Activated CD4-positive, alpha-beta T cell treated with anti-CD3 and anti-CD28 coated beads, Interleukin-2, amount 50 U/mL, for 48 hours (primary cell): ENCODE results near the gene MAB21L2.
"Not testable (repeated sequence)": the region's sequence is repeated elsewhere in the genome, so short reads cannot be mapped to it uniquely, and the experiment has no call there.

Experiments used
- DNase-seq, 2 experiments: peaks; one replicate each; pipeline ENCODE4 v3.0.0-alpha.2; 2020

Gene MAB21L2

DNA sequence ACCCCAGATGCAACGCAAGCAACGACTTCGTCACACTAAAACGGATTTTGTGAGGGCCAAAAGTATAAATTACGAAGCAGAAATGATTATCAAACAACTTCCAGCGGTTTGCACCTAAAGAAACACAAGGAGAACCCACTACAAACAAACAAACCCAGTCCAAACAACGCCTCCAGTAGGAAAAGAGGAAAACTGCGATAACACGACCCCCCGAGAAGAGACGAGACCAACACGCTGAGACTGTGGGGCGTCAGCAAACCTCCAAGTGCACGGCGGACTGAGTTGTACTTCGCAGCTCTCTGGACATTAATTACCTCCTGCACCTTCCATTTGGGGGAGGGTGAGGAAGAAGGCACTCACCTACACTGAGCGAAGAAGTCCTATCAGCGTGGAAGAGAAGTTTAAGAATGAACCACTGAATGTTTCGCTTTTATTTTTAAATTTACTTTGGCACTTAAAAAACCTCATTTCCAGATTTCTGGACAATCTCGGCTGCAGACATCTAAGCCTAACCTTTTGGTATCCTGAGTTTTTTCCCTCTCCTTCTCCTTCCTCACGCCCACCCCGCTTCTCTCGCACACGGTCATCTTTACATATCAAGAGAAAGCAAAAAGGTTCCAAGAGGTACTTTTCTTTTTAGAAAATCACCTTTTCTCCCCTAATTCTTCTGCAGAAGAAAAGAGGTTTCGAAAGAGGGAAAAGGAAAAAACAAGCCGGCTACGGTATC lies at the start of gene MAB21L2:
Gene MAB21L2 (plus strand): TSS at position 6 of the 727 bp plus-strand sequence. CDS start 879 bp downstream, outside the sequence.
- DNase-seq: no peak

DNA sequence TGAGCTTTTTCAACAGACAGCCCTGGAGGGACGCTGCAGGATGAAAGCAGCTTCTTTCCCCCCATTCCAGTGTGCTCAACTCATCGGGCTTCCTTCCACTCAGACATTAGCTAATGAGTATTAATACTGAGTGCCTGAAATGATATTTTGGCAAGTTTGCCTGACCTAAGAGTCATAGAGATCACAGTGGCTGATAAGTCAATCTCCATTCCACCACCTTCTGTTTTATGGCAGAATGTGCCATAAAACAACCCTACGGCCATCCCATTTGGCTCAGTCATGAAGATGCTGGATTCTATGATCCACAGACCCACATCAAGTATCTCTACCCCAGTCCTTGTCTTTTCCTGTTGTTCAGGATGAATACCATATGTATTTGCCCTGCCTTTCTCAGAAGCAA lies 48.3 kb upstream of the MAB21L2 start:
- no peak for DNase-seq

GRCh38 chr4:150534818-150535217 lies 47.1 kb upstream of the MAB21L2 start:
- DNase-seq: no peak

- not testable (repeated sequence) for DNase-seq
Measured at GRCh38 chr4:150537911-150538310, 44.0 kb upstream of the MAB21L2 start.

DNA sequence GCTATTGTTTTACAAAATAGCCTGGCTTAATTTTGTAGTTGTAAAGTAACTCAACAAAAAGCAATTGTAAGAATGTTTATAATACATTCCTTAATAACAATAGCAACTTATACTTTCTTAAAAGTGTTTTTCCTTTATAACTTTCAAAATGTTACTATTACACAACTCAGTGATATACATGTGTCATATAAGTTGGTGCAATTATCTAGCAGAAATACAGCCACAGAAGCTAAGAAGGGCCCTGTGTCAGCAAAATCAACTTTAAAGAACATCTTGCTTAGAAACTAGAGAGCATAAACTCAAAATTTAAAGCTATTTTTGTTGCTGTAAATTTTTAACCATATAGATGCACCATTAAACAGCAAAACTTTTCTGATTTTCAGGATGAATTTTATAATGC lies 41.4 kb upstream of the MAB21L2 start:
- DNase-seq: no peak

- DNase-seq: no peak
Measured at GRCh38 chr4:150540959-150541360, 41.0 kb upstream of the MAB21L2 start.

- no peak for DNase-seq
Measured at GRCh38 chr4:150541681-150542080, 40.3 kb upstream of the MAB21L2 start.

DNA sequence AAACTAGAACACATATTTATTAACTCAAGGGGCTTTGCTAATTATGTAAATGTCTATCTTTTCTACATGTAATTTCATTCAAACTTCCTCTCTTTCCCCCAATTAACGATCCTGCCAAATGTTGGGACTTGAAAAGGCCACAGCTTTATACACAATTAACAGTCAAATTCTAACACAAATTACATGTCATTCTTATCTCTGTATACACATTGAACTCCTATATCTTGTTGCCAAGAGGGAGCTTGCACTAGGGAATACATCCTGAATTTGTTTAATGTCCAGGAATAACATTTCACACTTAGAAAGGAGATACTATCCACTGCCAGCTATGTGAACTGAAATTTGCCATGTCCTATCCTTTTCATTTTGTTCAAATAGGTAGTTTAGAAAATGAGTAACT lies 38.9 kb upstream of the MAB21L2 start:
- no peak for DNase-seq

GRCh38 chr4:150546286-150546685 lies 35.7 kb upstream of the MAB21L2 start:
- no peak for DNase-seq

DNA sequence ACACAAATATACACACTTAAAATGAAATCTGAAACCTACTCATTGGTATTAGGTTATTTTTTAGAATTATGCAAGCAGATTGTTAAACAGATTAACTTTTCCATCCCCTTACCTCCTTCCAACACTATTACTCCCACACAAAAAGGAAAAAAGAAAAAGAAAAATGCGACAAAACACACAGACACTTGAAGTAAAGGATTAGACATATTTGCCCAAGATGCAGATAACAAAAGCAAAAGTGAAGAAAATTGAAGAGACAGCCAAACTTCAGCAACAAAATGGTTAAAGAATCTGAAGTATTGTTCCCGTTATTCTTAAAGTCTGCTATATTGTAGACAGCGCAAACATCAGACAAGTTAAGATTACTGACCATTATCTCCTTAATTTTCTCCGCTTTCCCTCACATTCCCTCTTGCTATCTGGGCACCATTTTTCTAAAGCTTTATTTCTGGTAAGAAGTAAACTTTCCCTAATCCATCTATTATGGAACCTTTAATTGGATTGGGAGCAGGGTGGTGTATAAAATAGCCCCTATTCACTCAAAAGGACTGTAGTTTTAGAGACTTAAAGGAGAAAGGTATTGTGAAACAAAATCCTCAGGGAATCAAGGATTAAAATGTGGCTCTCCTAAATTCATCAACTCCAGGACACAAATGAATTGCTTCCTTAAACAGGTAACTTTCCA lies 34.7 kb upstream of the MAB21L2 start:
- no peak for DNase-seq

- not testable (repeated sequence) for DNase-seq
Measured at GRCh38 chr4:150557811-150558210, 24.1 kb upstream of the MAB21L2 start.

- no peak for DNase-seq
Measured at GRCh38 chr4:150561143-150561737, 20.7 kb upstream of the MAB21L2 start.

DNA sequence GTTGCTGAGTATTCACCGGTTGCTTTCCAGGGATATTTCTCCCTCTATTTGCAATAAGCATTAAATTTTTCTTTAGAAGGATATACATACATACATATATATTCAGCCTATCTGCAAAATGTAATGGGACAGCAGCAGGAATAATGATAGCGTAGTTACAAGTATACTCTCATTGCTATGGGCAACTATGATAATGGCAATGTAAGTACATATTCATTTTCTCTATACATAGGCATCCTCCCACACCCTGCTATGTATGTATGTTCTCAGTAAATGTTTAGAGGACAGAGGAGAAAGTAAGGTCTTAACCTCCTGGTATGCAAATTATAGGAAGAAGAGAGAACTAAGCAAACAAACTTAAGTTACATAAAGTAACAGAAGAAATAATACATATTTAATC lies 19.7 kb upstream of the MAB21L2 start:
- no peak for DNase-seq

DNA sequence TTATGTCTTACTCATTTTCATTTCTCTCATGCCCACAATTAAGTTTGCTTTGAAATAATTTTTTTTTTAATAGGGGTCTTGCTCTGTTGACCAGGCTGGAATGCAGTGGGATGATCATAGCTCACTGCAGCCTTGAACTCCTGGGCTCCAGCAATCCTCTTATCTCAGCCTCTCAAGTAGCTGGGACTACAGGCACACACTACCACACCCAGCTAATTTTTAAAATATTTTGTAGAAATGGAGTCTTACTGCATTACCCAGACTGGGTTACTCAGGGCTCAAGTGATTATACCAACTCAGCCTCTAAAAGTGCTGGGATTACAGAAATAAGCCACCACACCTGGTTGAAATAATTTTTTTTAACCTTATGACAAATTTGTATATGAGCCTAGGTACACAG lies 19.2 kb upstream of the MAB21L2 start:
- DNase-seq: no peak

GRCh38 chr4:150564967-150565366 lies 17.0 kb upstream of the MAB21L2 start:
- DNase-seq: not testable (repeated sequence)

DNA sequence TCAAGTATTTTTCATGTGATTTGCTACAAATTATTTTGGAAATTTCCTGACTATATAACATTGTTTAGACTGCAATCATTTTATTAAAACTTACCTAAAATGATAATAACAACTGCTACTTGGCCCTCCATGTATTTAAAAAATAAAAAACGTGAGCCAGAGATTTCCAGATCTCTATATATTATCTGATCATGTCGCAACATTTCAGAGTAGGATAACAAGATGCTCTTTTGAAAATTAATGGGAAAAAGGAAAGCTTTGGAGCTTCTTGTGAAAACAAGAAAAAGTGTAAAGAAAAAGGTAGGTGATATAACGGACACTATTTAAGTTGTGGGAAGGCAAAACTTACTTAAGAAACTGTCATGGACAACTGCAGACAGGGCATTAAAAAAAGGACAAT lies 14.9 kb upstream of the MAB21L2 start:
- no peak for DNase-seq

DNA sequence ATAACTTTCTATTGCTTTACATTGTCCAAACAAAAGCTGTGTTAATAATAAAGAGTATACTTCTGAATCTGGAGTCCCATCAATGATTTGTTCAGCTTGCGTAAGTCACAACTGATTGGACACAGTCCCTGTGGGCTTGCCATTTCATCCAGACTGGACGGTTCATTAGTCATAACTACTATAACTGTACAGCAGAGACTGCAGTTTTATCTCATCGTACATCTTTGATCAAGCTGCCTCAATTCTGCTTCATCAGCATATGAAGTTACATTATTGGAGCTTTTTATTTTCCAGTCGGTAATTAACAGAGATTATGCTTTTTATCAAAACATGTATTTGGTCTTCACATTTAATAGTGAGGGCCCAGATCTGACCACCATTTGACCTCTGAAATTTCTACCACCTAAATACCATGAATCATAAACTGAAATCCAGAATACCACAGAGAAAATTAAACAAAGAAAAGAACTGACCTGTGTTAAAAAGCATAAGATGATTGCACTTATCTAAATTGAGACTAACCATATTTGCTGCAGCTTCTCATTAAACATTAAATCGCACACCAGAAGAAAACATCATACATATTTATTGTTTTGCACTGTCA lies 12.5 kb upstream of the MAB21L2 start:
- no peak for DNase-seq

DNA sequence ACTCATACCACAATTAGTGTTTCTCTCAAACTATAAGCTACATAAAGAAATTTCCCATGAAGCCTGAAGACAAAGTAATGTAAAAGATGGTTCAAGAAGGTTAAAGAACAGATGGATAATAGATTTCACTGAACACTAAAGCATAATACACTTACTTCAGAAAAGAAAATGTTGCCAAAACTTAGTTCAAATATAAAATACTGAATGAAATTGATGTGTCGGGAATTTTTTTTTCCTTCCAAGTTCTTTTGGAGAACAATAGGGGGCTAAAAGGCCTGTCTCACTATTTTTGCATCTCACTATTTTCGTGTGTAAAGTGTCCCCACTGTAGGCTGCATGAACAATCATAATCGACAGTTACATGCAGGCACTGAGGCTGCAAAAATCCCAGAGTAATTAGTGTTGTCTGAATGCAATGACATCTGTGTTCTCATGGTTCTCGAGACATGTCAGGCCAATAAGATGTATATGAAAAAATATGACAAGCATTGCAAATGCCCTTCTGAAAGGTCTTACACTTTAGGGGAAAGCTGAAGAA lies 11.9 kb upstream of the MAB21L2 start:
- DNase-seq: no peak

GRCh38 chr4:150570862-150571261 lies 11.1 kb upstream of the MAB21L2 start:
- no peak for DNase-seq

- no peak for DNase-seq
Measured at GRCh38 chr4:150572704-150573504, 9.0 kb upstream of the MAB21L2 start.

GRCh38 chr4:150573534-150573933 lies 8.4 kb upstream of the MAB21L2 start:
- no peak for DNase-seq

- DNase-seq: no peak
Measured at GRCh38 chr4:150574678-150575077, 7.3 kb upstream of the MAB21L2 start.

- DNase-seq: no peak
Measured at GRCh38 chr4:150577796-150578195, 4.2 kb upstream of the MAB21L2 start.
